MCF 10A (cell line): ENCODE data around the gene SIM1. TPM values are rescaled to one million over a fixed set of nuclear protein-coding genes. Genes with fewer than 3 reads are reported as not detected.
"Not testable (repeated sequence)": the region's sequence is repeated elsewhere in the genome, so short reads cannot be mapped to it uniquely, and the experiment has no call there.

Experiments used
- BruUV-seq: library from RNA; stranded (reverse); fragments of 400-500 nt; replicated peaks from 2 replicates; lab custom pipeline; 2021; lab: Mats Ljungman, UMichigan
- CTCF ChIA-PET: fragments of 300-600 bp; sonication (Branson Sonifier 250); formaldehyde crosslinking; extraction: SDS; loops from one replicate; lab custom pipeline; 2021; ENCODE audit warnings: antibody characterized with exemption, inconsistent platforms; lab: Yijun Ruan, JAX
- POLR2A ChIA-PET: fragments of 300-600, 350-650 bp; sonication (Branson Sonifier 250); formaldehyde crosslinking; extraction: SDS; loops from one replicate; lab custom pipeline; 2020; ENCODE audit warnings: antibody characterized with exemption, inconsistent platforms; lab: Yijun Ruan, JAX
- DNase-seq: peaks from one replicate; pipeline ENCODE4 v3.0.0-alpha.2; 2018; ENCODE audit not compliant: unreplicated experiment
- H3K27ac Mint-ChIP-seq: one replicate; pipeline ENCODE4 v1.8.0; 2022; ENCODE audit warnings: mild to moderate bottlenecking, low read depth, mixed read lengths; ENCODE audit not compliant: unreplicated experiment
- H3K27me3 Mint-ChIP-seq: one replicate; pipeline ENCODE4 v1.8.0; 2022; ENCODE audit warnings: mixed read lengths; ENCODE audit not compliant: insufficient read depth, unreplicated experiment
- H3K36me3 Mint-ChIP-seq: one replicate; pipeline ENCODE4 v1.8.0; 2022; ENCODE audit warnings: mild to moderate bottlenecking, moderate library complexity, mixed read lengths; ENCODE audit not compliant: insufficient read depth, unreplicated experiment
- H3K4me1 Mint-ChIP-seq: one replicate; pipeline ENCODE4 v1.8.0; 2022; ENCODE audit warnings: mixed read lengths; ENCODE audit not compliant: insufficient read depth, unreplicated experiment
- H3K4me3 Mint-ChIP-seq: one replicate; pipeline ENCODE4 v1.8.0; 2022; ENCODE audit warnings: mild to moderate bottlenecking, moderate library complexity, mixed read lengths; ENCODE audit not compliant: unreplicated experiment
- H3K9me3 Mint-ChIP-seq: one replicate; pipeline ENCODE4 v1.8.0; 2022; ENCODE audit warnings: mixed read lengths; ENCODE audit not compliant: unreplicated experiment
- intact Hi-C: fragments of 100-400 bp; cut with micrococcal nuclease; formaldehyde crosslinking; loops from 2 replicates; pipeline ENCODE4 v1.14.1; 2022
- total RNA-seq: library from RNA; stranded (reverse); gene quantifications from 2 replicates; pipeline ENCODE4 v1.2.3, GENCODE V29; 2022
- TF ChIP-seq, protein P1 (sequence below): fragments of 200-600 bp; IDR thresholded peaks from one replicate; pipeline ENCODE4 v1.8.0; 2022; ENCODE audit warnings: antibody characterized with exemption, mild to moderate bottlenecking; ENCODE audit not compliant: unreplicated experiment

Gene SIM1
- total RNA-seq, 1 experiment from 2014 or later = not detected

DNA sequence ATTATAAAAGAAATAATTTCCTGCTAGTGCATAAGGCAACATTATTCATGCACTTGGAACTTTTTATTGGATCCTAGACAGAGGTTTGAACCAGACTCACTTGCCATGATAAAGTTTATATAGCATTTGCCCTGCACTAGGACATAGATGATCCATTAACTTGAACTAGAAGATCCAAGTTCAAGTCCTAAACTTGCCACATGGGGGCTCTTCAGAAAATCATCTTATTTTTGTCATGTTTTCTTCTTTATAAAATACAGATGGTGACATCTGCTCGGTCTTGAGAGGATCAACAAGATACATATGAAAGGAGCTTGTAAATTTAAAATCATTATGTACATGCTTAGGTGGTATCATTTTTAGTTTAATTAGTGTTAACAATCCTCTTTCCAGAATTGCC is 94.5 kb downstream of the SIM1 start:
- intact Hi-C loops = no loop called here
- Mint-ChIP-seq H3K36me3 (no peaks in the 10 kb centered on the region), H3K4me3 (no peak overlapping the region), H3K27me3 (no peaks in the 10 kb centered on the region), H3K27ac (no peak overlapping the region), H3K9me3 (no peaks in the 10 kb centered on the region), H3K4me1 (peaks cover 6% of the 10 kb centered on the region)
- CTCF ChIA-PET = interaction anchor here (0.5 kb wide), 1 partner anchor 298 kb away, joined by 3 read pairs; no protein-coding TSS in a partner anchor
- BruUV-seq = no TSS peak
- DNase-seq = no peak
- POLR2A ChIA-PET = no interaction called here
- TF ChIP-seq, protein P1, sequence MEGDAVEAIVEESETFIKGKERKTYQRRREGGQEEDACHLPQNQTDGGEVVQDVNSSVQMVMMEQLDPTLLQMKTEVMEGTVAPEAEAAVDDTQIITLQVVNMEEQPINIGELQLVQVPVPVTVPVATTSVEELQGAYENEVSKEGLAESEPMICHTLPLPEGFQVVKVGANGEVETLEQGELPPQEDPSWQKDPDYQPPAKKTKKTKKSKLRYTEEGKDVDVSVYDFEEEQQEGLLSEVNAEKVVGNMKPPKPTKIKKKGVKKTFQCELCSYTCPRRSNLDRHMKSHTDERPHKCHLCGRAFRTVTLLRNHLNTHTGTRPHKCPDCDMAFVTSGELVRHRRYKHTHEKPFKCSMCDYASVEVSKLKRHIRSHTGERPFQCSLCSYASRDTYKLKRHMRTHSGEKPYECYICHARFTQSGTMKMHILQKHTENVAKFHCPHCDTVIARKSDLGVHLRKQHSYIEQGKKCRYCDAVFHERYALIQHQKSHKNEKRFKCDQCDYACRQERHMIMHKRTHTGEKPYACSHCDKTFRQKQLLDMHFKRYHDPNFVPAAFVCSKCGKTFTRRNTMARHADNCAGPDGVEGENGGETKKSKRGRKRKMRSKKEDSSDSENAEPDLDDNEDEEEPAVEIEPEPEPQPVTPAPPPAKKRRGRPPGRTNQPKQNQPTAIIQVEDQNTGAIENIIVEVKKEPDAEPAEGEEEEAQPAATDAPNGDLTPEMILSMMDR = peak; percentile 4

DNA sequence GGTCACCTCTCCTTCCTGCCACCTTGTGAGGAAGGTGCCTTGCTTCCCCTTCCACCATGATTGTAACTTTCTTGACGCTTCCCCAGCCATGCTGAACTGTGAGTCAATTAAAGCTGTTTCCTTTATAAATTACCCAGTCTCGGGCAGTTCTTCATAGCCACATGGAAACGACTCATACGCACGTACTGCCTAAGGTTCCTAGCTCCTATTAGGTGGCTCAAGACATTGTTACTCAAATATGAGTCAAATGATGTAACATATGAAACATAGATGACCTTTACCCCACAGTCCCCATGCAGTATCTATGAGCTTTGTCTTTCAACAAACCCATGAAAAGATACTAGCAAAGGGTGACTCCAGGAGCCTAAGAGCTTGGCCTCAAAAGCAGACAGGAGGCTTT is 98.3 kb downstream of the SIM1 start:
- H3K27ac Mint-ChIP-seq = peak overlapping the region; percentile 82

DNA sequence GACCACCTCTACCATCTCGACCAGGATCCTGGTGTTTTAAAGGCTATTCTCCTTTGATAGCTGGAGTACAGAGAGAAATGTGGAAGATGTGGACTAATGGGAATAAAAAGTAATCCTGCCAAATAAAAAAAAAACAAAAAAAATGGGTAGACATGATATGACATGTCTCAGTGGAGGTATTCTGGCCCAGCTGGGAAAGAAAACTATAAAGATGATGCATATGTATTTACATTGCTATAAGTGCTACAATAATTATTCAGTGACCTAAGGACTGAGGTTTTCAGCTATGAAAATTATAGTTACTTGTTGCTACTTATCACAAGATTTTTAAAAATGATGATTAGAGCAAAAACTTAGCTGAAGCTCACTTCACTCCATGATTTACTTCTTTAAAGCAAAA is 101.1 kb downstream of the SIM1 start:
- H3K4me3 Mint-ChIP-seq = no peak overlapping the region
- ChIA-PET POLR2A (interaction anchor here (0.7 to 1.7 kb wide), 2 partner anchors 18 to 63 kb away, joined by 3 to 7 read pairs; no protein-coding TSS in a partner anchor), CTCF (interaction anchor here (0.6 to 1.2 kb wide), 6 partner anchors 14 to 250 kb away, joined by 3 to 7 read pairs (median 3); no protein-coding TSS in a partner anchor)
- H3K4me1 Mint-ChIP-seq = peaks cover 6% of the 10 kb centered on the region
- intact Hi-C loops = no loop called here
- TF ChIP-seq, protein P1 = no peak
- no TSS peak for BruUV-seq
- no peaks in the 10 kb centered on the region for H3K9me3 Mint-ChIP-seq
- H3K27ac Mint-ChIP-seq = no peak overlapping the region
- peaks cover 6% of the 10 kb centered on the region for H3K36me3 Mint-ChIP-seq
- no peaks in the 10 kb centered on the region for H3K27me3 Mint-ChIP-seq
- no peak for DNase-seq

More for the DNA sequence above, 98.3 kb downstream of the SIM1 start:
- TF ChIP-seq, protein P1 = no peak
- H3K27me3 Mint-ChIP-seq = no peaks in the 10 kb centered on the region
- CTCF ChIA-PET = interaction anchor here (0.8 to 1.3 kb wide), 2 partner anchors 34 to 250 kb away, joined by 4 to 5 read pairs; no protein-coding TSS in a partner anchor
- no TSS peak for BruUV-seq
- H3K4me1 Mint-ChIP-seq = peaks cover 6% of the 10 kb centered on the region
- DNase-seq = peak; percentile 60
- H3K36me3 Mint-ChIP-seq = peaks cover 6% of the 10 kb centered on the region
- POLR2A ChIA-PET = no interaction called here
- intact Hi-C loops = no loop called here
- H3K9me3 Mint-ChIP-seq = no peaks in the 10 kb centered on the region
- no peak overlapping the region for H3K4me3 Mint-ChIP-seq

DNA sequence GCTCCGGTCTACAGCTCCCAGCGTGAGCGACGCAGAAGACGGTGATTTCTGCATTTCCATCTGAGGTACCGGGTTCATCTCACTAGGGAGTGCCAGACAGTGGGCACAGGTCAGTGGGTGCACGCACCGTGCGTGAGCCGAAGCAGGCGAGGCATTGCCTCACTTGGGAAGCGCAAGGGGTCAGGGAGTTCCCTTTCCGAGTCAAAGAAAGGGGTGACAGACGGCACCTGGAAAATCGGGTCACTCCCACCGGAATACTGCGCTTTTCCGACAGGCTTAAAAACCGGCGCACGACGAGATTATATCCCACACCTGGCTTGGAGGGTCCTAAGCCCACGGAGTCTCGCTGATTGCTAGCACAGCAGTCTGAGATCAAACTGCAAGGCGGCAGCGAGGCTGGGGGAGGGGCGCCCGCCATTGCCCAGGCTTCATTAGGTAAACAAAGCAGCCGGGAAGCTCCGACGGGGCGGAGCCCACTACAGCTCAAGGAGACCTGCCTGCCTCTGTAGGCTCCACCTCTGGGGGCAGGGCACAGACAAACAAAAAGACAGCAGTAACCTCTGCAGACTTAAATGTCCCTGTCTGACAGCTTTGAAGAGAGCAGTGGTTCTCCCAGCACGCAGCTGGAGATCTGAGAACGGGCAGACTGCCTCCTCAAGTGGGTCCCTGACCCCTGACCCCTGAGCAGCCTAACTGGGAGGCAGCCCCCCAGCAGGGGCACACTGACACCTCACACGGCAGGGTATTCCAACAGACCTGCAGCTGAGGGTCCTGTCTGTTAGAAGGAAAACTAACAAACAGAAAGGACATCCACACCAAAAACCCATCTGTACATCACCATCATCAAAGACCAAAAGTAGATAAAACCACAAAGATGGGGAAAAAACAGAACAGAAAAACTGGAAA is 109.7 kb downstream of the SIM1 start:
- BruUV-seq, H3K36me3 Mint-ChIP-seq, DNase-seq, H3K4me3 Mint-ChIP-seq, H3K4me1 Mint-ChIP-seq, CTCF ChIA-PET, H3K27me3 Mint-ChIP-seq, intact Hi-C loops, H3K27ac Mint-ChIP-seq, POLR2A ChIA-PET, H3K9me3 Mint-ChIP-seq: not testable (repeated sequence)
